GM13977 (cell line): Measurements from ENCODE around the gene PRICKLE2.

ENCODE experiments used
- DNase-seq: peaks from one replicate; pipeline ENCODE4 v3.0.0; 2012; ENCODE audit warnings: low spot score
- in situ Hi-C: fragments of 300-500 bp; cut with MboI; formaldehyde crosslinking; loops from one replicate; pipeline ENCODE4 v1.12.0; 2022; ENCODE audit warnings: low sequenced_read_pairs, low pct_unique_long_range_greater_than_20kb, mixed read lengths, inconsistent platforms; ENCODE audit not compliant: unreplicated experiment
- TF ChIP-seq, protein P1 (sequence below): IDR thresholded peaks from 2 replicates; pipeline ENCODE4 v1.5.1; 2012; ENCODE audit warnings: mild to moderate bottlenecking, control low read depth; ENCODE audit not compliant: insufficient read depth; ENCODE audit errors: extremely low read depth, missing control alignments

Gene PRICKLE2

DNA sequence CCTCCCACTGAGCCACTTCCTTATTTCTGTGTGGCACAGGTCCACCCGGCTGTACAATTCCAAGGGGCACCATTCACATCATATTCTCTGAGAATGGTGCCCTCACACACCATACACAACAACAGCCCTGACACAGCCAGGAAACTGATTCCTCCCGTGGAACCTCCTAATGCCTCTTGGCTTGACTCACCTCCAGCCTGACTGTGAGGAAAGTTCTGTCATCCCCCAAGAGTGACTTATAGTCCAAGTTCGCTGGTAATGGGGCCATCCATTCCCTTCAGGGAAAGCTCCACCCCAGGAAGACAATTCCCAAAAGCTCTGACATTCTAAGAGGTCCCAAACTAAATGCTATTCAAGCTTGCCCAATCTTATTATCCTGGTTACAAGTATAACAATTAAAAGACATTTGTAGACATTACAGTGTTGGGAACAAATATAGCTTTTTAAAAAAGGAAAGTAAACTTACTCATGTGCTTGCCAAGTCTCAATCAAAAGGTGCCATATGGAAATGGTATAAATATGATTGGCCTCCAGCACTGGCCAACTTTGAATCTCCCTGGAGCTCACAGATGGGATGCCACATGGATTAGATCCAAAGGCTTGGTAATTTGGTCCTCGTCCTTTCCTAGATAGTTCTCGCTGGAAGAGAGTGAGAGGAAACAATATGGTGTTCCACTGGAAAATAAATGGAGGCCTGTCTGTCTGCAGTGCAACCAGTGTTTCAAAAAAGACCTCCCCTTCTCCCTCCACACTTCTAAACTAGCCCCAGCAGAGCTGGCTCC is 145.7 kb downstream of the PRICKLE2 start:
- in situ Hi-C loops = no loop called here

DNA sequence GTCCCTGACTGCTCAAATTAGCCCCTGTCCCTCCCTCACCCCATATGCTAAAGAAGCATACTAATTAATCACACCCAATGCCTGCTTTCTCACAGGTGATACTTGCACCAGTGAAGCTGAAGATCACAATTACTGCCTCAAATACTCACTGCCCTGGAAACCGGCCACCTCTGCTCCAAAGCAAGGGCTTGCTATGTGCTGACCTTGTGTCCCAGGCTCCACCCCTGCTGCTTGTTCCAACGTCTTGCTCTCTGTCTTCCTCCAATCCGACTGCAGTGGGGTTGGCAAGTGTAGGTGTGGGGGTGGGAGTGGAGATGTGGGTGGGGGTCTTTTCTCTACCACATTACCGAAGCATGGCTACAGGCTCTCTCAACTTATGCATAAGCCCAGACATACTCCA is 146.3 kb downstream of the PRICKLE2 start:
- in situ Hi-C loops = no loop called here
- TF ChIP-seq, protein P1, sequence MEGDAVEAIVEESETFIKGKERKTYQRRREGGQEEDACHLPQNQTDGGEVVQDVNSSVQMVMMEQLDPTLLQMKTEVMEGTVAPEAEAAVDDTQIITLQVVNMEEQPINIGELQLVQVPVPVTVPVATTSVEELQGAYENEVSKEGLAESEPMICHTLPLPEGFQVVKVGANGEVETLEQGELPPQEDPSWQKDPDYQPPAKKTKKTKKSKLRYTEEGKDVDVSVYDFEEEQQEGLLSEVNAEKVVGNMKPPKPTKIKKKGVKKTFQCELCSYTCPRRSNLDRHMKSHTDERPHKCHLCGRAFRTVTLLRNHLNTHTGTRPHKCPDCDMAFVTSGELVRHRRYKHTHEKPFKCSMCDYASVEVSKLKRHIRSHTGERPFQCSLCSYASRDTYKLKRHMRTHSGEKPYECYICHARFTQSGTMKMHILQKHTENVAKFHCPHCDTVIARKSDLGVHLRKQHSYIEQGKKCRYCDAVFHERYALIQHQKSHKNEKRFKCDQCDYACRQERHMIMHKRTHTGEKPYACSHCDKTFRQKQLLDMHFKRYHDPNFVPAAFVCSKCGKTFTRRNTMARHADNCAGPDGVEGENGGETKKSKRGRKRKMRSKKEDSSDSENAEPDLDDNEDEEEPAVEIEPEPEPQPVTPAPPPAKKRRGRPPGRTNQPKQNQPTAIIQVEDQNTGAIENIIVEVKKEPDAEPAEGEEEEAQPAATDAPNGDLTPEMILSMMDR = no peak
- no peak for DNase-seq

More for the DNA sequence above, 145.7 kb downstream of the PRICKLE2 start:
- TF ChIP-seq, protein P1 = no peak
- no peak for DNase-seq

DNA sequence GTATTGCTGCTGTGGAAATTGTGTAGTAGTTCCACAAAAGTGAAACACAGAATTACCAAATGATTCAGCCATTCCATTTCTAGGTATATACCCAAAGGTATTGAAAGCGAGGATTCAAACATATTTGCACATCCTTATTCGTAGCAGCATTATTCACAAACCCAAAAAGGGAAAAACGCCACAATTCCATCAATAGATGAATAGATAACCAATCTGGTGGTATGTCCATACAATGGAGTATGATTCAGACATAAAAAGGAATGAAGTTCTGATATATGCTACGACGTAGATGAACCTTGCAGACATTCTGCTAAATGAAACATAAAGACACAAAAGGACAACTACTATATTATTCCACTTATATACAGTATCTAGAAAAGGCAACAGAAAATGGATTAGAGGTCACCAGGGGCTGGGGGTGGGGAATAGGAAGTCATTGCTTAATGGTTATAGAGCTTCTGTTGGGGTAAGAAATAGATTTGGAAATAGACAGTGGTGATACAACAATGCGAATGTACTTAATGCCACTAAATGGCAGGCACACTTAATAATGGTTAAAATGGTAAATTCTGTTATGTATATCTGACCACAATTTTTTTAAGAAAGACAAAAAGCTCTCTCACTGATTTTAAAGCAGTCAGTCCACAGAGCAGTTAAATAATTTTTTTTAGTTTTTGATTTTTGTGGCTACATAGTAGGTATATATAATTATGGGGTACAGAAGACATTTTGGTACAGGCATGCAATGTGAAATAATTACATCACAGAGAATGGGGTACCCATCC is 150.2 kb downstream of the PRICKLE2 start:
- in situ Hi-C loops = no loop called here
- TF ChIP-seq, protein P1 = no peak
- DNase-seq = no peak

DNA sequence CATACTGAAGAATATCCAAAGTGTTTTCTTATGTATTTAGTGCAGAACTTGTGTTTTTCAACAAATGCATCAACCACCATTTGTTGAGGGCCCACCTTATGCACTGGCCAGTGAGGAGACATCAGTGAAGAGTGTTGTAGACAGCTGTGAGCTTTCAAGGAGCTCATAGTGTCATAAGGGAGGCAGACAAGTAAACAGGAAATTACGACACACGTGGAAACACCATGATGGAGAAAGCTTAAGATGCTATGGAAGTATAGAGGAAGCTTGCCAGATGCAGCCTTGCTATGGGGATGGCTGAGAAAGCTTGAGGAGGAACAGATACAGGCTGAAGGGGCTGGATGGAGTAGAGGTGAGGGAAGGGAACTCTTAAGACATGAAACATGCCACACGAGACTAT is 151.2 kb downstream of the PRICKLE2 start:
- TF ChIP-seq, protein P1 = no peak
- DNase-seq = no peak
- in situ Hi-C loops = no loop called here

DNA sequence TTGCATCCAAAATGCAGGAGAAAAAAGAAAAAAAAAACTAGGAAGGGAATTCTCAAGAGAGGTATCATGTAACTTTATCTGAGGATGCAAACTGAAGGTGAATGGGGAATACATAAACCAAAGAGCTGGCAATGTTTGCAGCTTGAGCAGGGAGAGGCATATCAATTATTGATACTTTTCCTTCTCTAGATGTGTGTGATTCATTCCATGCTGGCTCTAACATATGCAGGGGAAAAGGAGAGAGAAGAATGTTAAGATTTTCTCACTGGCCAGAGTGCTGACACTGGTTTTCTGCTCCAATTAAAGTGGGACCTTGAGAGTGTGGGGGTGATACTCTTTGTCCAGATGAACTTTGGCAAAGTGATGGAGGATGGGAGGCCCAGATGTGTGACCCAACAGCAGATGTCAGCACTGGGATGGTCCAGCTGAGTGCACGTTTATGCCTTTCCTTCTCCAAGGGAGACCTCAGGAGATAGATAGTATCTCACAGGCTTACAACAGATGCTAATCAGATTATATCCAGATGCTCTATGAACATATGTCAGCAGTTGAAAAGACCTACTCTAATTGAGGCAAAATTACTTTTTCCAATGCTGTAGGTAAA is 152.0 kb downstream of the PRICKLE2 start:
- in situ Hi-C loops = no loop called here
- TF ChIP-seq, protein P1 = no peak
- no peak for DNase-seq

DNA sequence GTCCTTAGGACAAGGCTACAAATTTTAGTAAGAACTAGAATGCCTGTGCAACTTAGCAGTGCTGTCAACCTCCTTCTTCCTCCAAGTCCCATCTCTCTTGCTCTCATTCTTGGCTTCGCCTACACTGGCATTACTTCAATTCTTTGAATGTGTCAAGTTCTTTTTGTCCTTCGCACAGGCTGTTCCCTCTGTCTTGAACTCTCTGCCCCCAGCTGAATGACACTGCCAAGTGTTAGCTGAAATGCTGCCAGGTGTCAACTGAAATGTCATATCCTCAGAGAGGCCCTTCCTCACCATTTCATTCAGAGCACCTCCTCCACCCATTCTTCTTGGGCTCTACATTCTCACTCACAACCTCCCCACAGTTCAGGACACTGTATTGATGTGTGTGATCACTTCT is 153.1 kb downstream of the PRICKLE2 start:
- TF ChIP-seq, protein P1 = no peak
- no peak for DNase-seq
- in situ Hi-C loops = no loop called here
